GM12874 (cell line): ENCODE measurements around the gene RNLS.

Source experiments
- TF ChIP-seq, protein P1 (sequence below): IDR thresholded peaks from 2 replicates; pipeline ENCODE4 v1.5.1; 2011; ENCODE audit warnings: low read depth, mild to moderate bottlenecking, control low read depth, low read length, moderate library complexity; ENCODE audit not compliant: insufficient read depth

RNLS gene

GRCh38 chr10:88537322-88537721 lies 45.8 kb downstream of the RNLS start:
- TF ChIP-seq, protein P1, sequence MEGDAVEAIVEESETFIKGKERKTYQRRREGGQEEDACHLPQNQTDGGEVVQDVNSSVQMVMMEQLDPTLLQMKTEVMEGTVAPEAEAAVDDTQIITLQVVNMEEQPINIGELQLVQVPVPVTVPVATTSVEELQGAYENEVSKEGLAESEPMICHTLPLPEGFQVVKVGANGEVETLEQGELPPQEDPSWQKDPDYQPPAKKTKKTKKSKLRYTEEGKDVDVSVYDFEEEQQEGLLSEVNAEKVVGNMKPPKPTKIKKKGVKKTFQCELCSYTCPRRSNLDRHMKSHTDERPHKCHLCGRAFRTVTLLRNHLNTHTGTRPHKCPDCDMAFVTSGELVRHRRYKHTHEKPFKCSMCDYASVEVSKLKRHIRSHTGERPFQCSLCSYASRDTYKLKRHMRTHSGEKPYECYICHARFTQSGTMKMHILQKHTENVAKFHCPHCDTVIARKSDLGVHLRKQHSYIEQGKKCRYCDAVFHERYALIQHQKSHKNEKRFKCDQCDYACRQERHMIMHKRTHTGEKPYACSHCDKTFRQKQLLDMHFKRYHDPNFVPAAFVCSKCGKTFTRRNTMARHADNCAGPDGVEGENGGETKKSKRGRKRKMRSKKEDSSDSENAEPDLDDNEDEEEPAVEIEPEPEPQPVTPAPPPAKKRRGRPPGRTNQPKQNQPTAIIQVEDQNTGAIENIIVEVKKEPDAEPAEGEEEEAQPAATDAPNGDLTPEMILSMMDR = no peak

- TF ChIP-seq, protein P1 = no peak
Measured at GRCh38 chr10:88536437-88536836, 46.7 kb downstream of the RNLS start.

GRCh38 chr10:88534072-88534665 lies 48.9 kb downstream of the RNLS start:
- TF ChIP-seq, protein P1 = no peak

DNA sequence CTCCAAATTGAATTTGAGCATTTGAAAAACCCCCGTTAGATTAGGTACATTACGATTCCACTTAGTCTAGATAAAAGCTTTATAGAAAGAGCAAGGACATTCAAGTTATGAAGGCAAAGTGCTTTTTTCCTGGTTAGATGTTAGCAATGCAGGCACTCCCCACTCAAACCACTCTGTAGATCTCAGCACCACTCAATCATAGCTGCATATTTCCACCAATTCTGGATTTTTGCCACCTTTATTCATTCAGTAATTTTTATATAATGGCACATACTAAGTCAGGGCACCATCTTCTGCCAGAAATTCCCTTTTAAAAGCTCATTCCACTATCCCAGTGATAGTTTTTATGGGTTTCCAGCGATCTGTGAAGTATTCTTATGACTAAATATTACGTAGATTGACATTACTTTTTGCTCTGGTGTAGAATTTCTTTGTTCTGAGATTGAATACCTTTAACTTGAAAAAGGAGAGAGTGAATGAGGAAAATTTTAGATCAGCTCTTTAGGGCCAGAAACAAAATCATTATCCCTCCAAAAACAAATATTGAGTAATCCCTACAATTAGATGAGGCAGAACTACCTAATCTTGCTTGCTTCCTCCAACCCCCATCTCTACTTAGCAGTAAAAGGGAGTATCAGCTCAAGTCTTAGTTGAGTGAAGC lies 51.6 kb downstream of the RNLS start:
- TF ChIP-seq, protein P1 = no peak

- TF ChIP-seq, protein P1 = no peak
Measured at GRCh38 chr10:88530629-88531391, 52.3 kb downstream of the RNLS start.

GRCh38 chr10:88530093-88530492 lies 53.0 kb downstream of the RNLS start:
- TF ChIP-seq, protein P1 = no peak

- TF ChIP-seq, protein P1 = no peak
Measured at GRCh38 chr10:88528806-88529570, 54.1 kb downstream of the RNLS start.
